ENCODE measurements around the gene FAM3B. TPM values are rescaled to one million over a fixed set of nuclear protein-coding genes. Genes with fewer than 3 reads are reported as not detected.

Gene FAM3B
- polyA plus RNA-seq, 3 donors = 0.15 TPM; not detected in 2

- no peaks in the 10 kb centered on the region for H3K9me3 Mint-ChIP-seq
- Histone ChIP-seq H3K4me2 (replicated peaks; ENCODE audit: extremely low read depth, low read length, poor library complexity, severe bottlenecking) (no peak overlapping the region), H3K9ac (ENCODE audit: insufficient read depth, low read length, poor library complexity, severe bottlenecking) (no peak overlapping the region), H3K27me3 (ENCODE audit: control insufficient read depth in 2 of 2, insufficient read depth in 2 of 2, low read length in 2 of 2) (no peaks in the 10 kb centered on the region), H3K9me3 (replicated peaks in 1 of 2; ENCODE audit: control insufficient read depth in 1 of 2, insufficient read depth in 1 of 2, low read length in 2 of 2) (no peaks in the 10 kb centered on the region), H2AFZ (ENCODE audit: insufficient read depth, low read depth, low read length, poor library complexity, severe bottlenecking) (no peak overlapping the region), H3K4me3 (replicated peaks in 1 of 3; ENCODE audit: low read depth in 2 of 3, low read length in 3 of 3) (no peak overlapping the region), H3K27ac (ENCODE audit: low read depth in 1 of 2, low read length in 2 of 2) (no peak overlapping the region), H3K36me3 (replicated peaks in 1 of 2; ENCODE audit: control insufficient read depth in 1 of 2, insufficient read depth in 2 of 2, low read length in 2 of 2) (peaks cover 42 to 61% of the 10 kb centered on the region in 2 donors), H3K79me2 (ENCODE audit: insufficient read depth, low read length) (peaks cover 38% of the 10 kb centered on the region), H3K4me1 (ENCODE audit: control insufficient read depth in 1 of 2, insufficient read depth in 2 of 2, low read length in 2 of 2) (peaks cover 14 to 16% of the 10 kb centered on the region in 2 donors), H4K20me1 (ENCODE audit: insufficient read depth, low read length) (peaks cover 75% of the 10 kb centered on the region)
- no CpG with 5 or more reads among the region's 8 CpGs for WGBS (ENCODE audit: insufficient coverage)
- H3K4me3 Mint-ChIP-seq = no peak overlapping the region
- peaks cover 67 to 70% of the 10 kb centered on the region in 2 donors for H3K36me3 Mint-ChIP-seq
- no peak for DNase-seq
- H3K4me1 Mint-ChIP-seq = peaks cover 29% of the 10 kb centered on the region
- H3K27me3 Mint-ChIP-seq (ENCODE audit: low read depth in 3 of 3) = peaks cover 0 to 2% (median 0%) of the 10 kb centered on the region in 3 donors
- H3K27ac Mint-ChIP-seq = no peak overlapping the region
- no peak for TF ChIP-seq CTCF (IDR thresholded peaks at IDR 0.05)
- intact Hi-C loops (cut with micrococcal nuclease) = no loop called here
Observed at GRCh38 chr21:41373763-41374162, 57.2 kb downstream of the FAM3B start.

- H3K9ac ChIP-seq (ENCODE audit: insufficient read depth, low read length, poor library complexity, severe bottlenecking) = no peak overlapping the region
- no peak for TF ChIP-seq CTCF (IDR thresholded peaks at IDR 0.05)
- Mint-ChIP-seq H3K4me1 (peaks cover 24% of the 10 kb centered on the region), H3K36me3 (peaks cover 72 to 75% of the 10 kb centered on the region in 2 donors), H3K9me3 (peaks cover 0 to 1% (median 0%) of the 10 kb centered on the region in 7 donors), H3K4me3 (no peak overlapping the region), H3K27ac (peak overlapping the region in 2 of 7 donors; percentile 32 to 57), H3K27me3 (ENCODE audit: low read depth in 3 of 3) (peaks cover 0 to 2% (median 0%) of the 10 kb centered on the region in 3 donors)
- no peak for DNase-seq
- H3K4me1 ChIP-seq (ENCODE audit: control insufficient read depth in 1 of 2, insufficient read depth in 2 of 2, low read length in 2 of 2) = peaks cover 9 to 11% of the 10 kb centered on the region in 2 donors
- H3K27me3 ChIP-seq (ENCODE audit: control insufficient read depth in 2 of 2, insufficient read depth in 2 of 2, low read length in 2 of 2) = no peaks in the 10 kb centered on the region
- H3K36me3 ChIP-seq (replicated peaks in 1 of 2; ENCODE audit: control insufficient read depth in 1 of 2, insufficient read depth in 2 of 2, low read length in 2 of 2) = peaks cover 47 to 66% of the 10 kb centered on the region in 2 donors
- H3K4me3 ChIP-seq (replicated peaks in 1 of 3; ENCODE audit: low read depth in 2 of 3, low read length in 3 of 3) = no peak overlapping the region
- H3K79me2 ChIP-seq (ENCODE audit: insufficient read depth, low read length) = peaks cover 35% of the 10 kb centered on the region
- no peaks in the 10 kb centered on the region for H3K9me3 ChIP-seq (replicated peaks in 1 of 2; ENCODE audit: control insufficient read depth in 1 of 2, insufficient read depth in 1 of 2, low read length in 2 of 2)
- H3K27ac ChIP-seq (ENCODE audit: low read depth in 1 of 2, low read length in 2 of 2) = no peak overlapping the region
- H4K20me1 ChIP-seq (ENCODE audit: insufficient read depth, low read length) = peaks cover 80% of the 10 kb centered on the region
- no peak overlapping the region for H2AFZ ChIP-seq (ENCODE audit: insufficient read depth, low read depth, low read length, poor library complexity, severe bottlenecking)
- WGBS (ENCODE audit: insufficient coverage) = 96% methylated on average over 12 of the region's 14 CpGs
- intact Hi-C loops (cut with micrococcal nuclease) = no loop called here
- no peak overlapping the region for H3K4me2 ChIP-seq (replicated peaks; ENCODE audit: extremely low read depth, low read length, poor library complexity, severe bottlenecking)
Observed at GRCh38 chr21:41374177-41374712, 57.6 kb downstream of the FAM3B start.

All from CD14-positive monocyte (primary cell).